ENCODE data around the gene CDC45. TPM values are rescaled to one million over a fixed set of nuclear protein-coding genes. Genes with fewer than 3 reads are reported as not detected.

CDC45 gene
- total RNA-seq, 2 experiments from 2014 or later: 109 to 111 TPM

GRCh38 chr22:19548964-19549363 is 69.2 kb downstream of the CDC45 start:
- ChIA-PET POLR2A (no interaction called here), CTCF (interaction anchor here (1.2 kb wide), 1 partner anchor 11 kb away, joined by 3 read pairs; no protein-coding TSS in a partner anchor)
- intact Hi-C loops (cut with micrococcal nuclease): no loop called here
- Mint-ChIP-seq H3K27ac (no peak overlapping the region), H3K4me1 (ENCODE audit: low read depth) (no peaks in the 10 kb centered on the region), H3K36me3 (ENCODE audit: low read depth) (no peaks in the 10 kb centered on the region), H3K27me3 (peaks cover 2% of the 10 kb centered on the region), H3K9me3 (peaks cover 3% of the 10 kb centered on the region), H3K4me3 (no peak overlapping the region)
- no peak for DNase-seq
- no peak for TF ChIP-seq CTCF (IDR thresholded peaks at IDR 0.05)
- ATAC-seq: no peak

- POLR2A ChIA-PET: no interaction called here
- H3K27me3 Mint-ChIP-seq: peaks cover 2% of the 10 kb centered on the region
Measured at GRCh38 chr22:19549428-19549827, 69.7 kb downstream of the CDC45 start.

GRCh38 chr22:19550382-19550781 is 70.7 kb downstream of the CDC45 start:
- intact Hi-C loops (cut with micrococcal nuclease): no loop called here
- TF ChIP-seq CTCF (IDR thresholded peaks at IDR 0.05): no peak
- Mint-ChIP-seq H3K27ac (no peak overlapping the region), H3K27me3 (peaks cover 2% of the 10 kb centered on the region), H3K9me3 (peaks cover 3% of the 10 kb centered on the region), H3K4me1 (ENCODE audit: low read depth) (no peaks in the 10 kb centered on the region), H3K36me3 (ENCODE audit: low read depth) (no peaks in the 10 kb centered on the region), H3K4me3 (no peak overlapping the region)
- ATAC-seq (no peak), DNase-seq (no peak)
- ChIA-PET POLR2A (interaction anchor here (0.6 kb wide), 2 partner anchors 54 to 301 kb away, joined by 3 read pairs; no protein-coding TSS in a partner anchor), CTCF (no interaction called here)

More at GRCh38 chr22:19549428-19549827, 69.7 kb downstream of the CDC45 start:
- ATAC-seq: no peak
- CTCF ChIA-PET: no interaction called here
- H3K4me3 Mint-ChIP-seq: no peak overlapping the region
- no peak for DNase-seq
- no peak overlapping the region for H3K27ac Mint-ChIP-seq
- intact Hi-C loops (cut with micrococcal nuclease): no loop called here
- no peaks in the 10 kb centered on the region for H3K4me1 Mint-ChIP-seq (ENCODE audit: low read depth)
- no peak for TF ChIP-seq CTCF (IDR thresholded peaks at IDR 0.05)
- peaks cover 3% of the 10 kb centered on the region for H3K9me3 Mint-ChIP-seq
- no peaks in the 10 kb centered on the region for H3K36me3 Mint-ChIP-seq (ENCODE audit: low read depth)

GRCh38 chr22:19553201-19553600 is 73.5 kb downstream of the CDC45 start:
- DNase-seq (no peak), ATAC-seq (no peak)
- Mint-ChIP-seq H3K9me3 (peaks cover 3% of the 10 kb centered on the region), H3K4me1 (ENCODE audit: low read depth) (no peaks in the 10 kb centered on the region), H3K4me3 (no peak overlapping the region), H3K36me3 (ENCODE audit: low read depth) (no peaks in the 10 kb centered on the region), H3K27ac (no peak overlapping the region), H3K27me3 (peaks cover 2% of the 10 kb centered on the region)
- ChIA-PET CTCF (no interaction called here), POLR2A (no interaction called here)
- TF ChIP-seq CTCF (IDR thresholded peaks at IDR 0.05): no peak
- intact Hi-C loops (cut with micrococcal nuclease): no loop called here

GRCh38 chr22:19554834-19555404 is 75.2 kb downstream of the CDC45 start:
- Mint-ChIP-seq H3K27me3 (peaks cover 2% of the 10 kb centered on the region), H3K9me3 (peaks cover 3% of the 10 kb centered on the region), H3K4me1 (ENCODE audit: low read depth) (no peaks in the 10 kb centered on the region), H3K27ac (no peak overlapping the region), H3K4me3 (no peak overlapping the region), H3K36me3 (ENCODE audit: low read depth) (no peaks in the 10 kb centered on the region)
- ATAC-seq: no peak
- intact Hi-C loops (cut with micrococcal nuclease): no loop called here
- no peak for TF ChIP-seq CTCF (IDR thresholded peaks at IDR 0.05)
- CTCF ChIA-PET: interaction anchor here (0.7 to 2.1 kb wide), 3 partner anchors 9 to 75 kb away, joined by 3 to 8 read pairs (median 5); no protein-coding TSS in a partner anchor
- POLR2A ChIA-PET: no interaction called here
- DNase-seq: no peak
